ENCODE results near the gene TLR3.
"Not testable (repeated sequence)": the region's sequence is repeated elsewhere in the genome, so short reads cannot be mapped to it uniquely, and the experiment has no call there.

Gene TLR3

GRCh38 chr4:186050135-186050534 is 18.8 kb upstream of the TLR3 start:
- not testable (repeated sequence) for DNase-seq (ENCODE audit: low read depth)

GRCh38 chr4:186051096-186051495 is 17.9 kb upstream of the TLR3 start:
- DNase-seq (ENCODE audit: low read depth) = no peak

GRCh38 chr4:186058253-186058979 is 10.5 kb upstream of the TLR3 start:
- no peak for DNase-seq (ENCODE audit: low read depth)

- no peak for DNase-seq (ENCODE audit: low read depth)
Measured at GRCh38 chr4:186058980-186059316, 10.0 kb upstream of the TLR3 start.

DNA sequence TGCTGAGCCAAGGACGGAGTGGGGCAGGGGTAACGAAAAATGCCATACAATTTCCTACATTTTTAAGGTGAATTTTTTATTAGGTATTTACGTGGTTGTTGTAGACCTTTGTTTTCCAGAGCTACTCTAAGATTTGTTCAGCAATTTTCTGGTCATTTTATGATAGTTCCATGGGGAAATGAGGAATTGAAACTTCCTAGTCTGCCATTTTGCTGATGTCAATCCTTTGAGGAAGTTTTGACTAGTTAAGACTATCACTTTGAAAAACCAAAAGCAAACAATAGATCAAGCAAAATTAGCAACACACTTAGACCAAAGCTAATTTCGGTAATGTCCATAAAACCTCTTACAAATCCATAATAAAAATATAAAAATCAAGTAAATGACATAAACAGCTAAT is 7.0 kb upstream of the TLR3 start:
- no peak for DNase-seq (ENCODE audit: low read depth)

- peak; percentile 65 for DNase-seq (ENCODE audit: low read depth)
Measured at GRCh38 chr4:186067757-186068385, 1.1 kb upstream of the TLR3 start.

DNA sequence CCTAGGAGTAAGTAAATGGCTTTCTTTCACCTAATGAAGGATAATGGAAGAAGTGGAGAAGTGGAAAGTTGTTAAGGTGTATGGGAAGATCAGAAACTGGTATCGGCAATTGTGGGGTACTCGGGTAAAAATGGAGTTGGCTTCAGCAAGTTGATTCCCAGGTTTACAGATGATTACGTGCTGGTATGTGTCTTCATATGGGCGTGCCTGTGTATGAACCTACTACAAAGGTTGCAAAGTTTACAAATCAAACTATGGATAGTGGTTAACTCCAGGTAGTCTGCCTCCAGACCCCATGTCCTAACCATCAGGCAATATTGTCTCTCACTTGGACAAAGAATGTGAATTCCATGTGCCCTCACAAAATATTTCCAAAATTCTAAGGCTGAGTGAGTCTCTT is 773 bp downstream of the TLR3 start:
- no peak for DNase-seq (ENCODE audit: low read depth)

- DNase-seq (ENCODE audit: low read depth) = no peak
Measured at GRCh38 chr4:186072516-186072915, 3.6 kb downstream of the TLR3 start.

GRCh38 chr4:186074189-186074588 is 5.2 kb downstream of the TLR3 start:
- no peak for DNase-seq (ENCODE audit: low read depth)

DNA sequence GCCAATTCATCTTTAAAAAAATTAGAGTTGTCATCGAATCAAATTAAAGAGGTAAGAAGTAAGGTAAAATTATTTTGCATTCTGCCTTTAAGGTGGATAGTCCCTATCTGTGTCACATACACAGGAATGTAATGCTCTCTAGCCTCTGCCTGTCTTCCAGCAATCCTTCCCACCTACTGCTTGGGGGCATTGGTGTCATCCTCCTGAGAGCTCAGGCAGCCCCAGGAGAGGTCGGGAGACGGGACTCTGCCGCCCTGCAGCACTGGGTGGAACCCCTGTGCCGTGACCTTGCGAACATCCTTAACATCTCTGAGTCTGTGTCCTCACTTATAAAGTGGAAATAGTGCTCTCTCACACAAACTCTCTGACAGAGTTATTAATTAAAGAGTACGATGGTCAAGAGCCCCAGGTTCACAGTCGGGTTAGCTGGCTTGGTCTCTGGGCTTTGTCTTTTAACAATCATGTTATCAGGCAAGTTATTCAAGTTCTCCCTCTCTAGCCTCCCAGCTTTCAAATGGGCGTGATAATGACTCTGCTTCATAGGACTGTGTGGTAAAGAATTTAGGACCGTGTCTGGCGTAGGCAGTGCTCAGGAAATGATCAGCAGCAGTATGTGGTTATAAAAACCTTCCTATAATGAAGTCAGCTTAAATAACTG is 10.2 kb downstream of the TLR3 start:
- no peak for DNase-seq (ENCODE audit: low read depth)

DNA sequence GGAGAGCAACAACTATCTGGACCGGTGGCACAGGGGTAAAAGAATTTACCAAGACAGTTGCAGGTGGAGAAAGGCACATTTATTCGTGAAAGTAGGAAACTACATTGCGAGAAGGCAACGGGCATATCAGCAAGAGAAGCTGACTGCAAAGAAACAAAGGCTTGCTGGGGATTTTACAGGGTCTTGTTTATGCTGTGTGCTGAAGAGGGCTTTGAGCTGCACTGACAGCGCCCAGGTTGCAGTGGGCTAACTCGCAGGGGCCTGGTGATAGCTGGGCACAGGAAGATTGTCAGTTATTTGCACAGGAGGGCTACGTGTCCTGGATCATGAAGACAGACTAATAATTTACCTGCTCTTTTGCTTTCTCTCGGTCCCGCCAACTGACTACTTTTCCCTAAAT is 10.7 kb downstream of the TLR3 start:
- no peak for DNase-seq (ENCODE audit: low read depth)

GRCh38 chr4:186081202-186081807 is 12.3 kb downstream of the TLR3 start:
- DNase-seq (ENCODE audit: low read depth) = no peak

DNA sequence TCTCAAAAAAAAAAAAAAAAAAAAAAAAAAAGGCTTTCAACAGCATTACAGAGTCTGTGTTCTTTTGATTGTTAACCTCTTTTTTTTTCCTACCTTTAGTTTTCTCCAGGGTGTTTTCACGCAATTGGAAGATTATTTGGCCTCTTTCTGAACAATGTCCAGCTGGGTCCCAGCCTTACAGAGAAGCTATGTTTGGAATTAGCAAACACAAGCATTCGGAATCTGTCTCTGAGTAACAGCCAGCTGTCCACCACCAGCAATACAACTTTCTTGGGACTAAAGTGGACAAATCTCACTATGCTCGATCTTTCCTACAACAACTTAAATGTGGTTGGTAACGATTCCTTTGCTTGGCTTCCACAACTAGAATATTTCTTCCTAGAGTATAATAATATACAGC is 13.3 kb downstream of the TLR3 start:
- DNase-seq (ENCODE audit: low read depth) = no peak

DNA sequence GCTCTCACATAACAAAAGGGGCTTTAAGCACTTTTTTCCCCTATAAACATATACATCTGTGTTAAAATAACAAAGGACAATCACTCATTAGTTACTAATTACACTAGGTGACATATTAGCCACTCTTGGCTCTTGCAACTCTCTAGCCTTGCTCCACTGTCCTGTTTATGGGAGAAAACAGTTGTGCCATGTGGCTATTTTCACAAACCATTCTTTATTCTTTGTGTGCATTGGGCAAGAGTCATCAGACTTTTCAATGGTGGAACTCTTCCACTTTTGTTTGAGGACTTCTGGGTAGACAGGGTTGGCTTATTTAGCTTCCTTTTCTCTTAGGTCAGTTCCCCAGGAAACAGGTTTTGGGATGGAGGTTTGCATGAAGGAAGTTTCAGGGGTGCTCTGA is 19.6 kb downstream of the TLR3 start:
- no peak for DNase-seq (ENCODE audit: low read depth)

GRCh38 chr4:186092296-186092695 is 23.3 kb downstream of the TLR3 start:
- DNase-seq (ENCODE audit: low read depth) = no peak

DNA sequence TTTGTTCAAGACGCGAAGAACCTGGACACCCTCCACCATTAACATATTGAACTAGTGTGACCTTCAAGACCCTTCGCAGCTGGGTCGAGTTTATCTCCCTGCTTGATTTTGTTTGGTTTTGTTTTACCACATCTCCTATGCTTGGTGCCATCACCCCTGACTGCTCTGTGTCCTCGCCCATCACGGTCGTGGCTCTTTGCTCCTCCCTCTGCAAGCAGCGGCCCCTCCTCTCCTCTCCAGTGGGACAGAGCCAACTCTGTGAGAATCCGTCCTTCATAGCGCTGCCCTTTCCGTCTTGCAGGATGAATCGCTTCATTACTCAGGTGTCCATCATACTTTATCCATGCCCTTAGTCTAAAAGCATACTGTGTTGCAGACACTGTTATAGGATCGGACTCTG is 26.4 kb downstream of the TLR3 start:
- no peak for DNase-seq (ENCODE audit: low read depth)

GRCh38 chr4:186096681-186097165 is 27.8 kb downstream of the TLR3 start:
- DNase-seq (ENCODE audit: low read depth) = no peak

DNA sequence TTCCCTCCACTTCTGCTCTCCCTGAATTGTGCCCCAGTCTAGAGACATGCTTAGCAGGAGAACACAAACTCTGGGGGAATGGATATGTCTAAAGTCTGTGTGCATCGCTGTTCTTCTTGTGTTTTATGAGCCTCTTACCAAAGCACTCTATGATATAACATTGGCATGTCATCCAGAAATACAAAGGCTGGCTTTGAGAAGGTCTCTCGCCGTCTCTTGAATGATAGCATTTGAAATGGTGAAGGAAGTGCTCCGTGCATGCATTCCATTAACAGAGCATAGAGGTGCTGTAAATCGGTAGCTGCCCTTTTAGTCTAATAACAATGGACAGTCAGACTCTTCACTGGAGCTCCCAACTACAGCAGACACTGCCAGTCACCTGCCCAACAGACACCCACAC is 28.4 kb downstream of the TLR3 start:
- no peak for DNase-seq (ENCODE audit: low read depth)

DNA sequence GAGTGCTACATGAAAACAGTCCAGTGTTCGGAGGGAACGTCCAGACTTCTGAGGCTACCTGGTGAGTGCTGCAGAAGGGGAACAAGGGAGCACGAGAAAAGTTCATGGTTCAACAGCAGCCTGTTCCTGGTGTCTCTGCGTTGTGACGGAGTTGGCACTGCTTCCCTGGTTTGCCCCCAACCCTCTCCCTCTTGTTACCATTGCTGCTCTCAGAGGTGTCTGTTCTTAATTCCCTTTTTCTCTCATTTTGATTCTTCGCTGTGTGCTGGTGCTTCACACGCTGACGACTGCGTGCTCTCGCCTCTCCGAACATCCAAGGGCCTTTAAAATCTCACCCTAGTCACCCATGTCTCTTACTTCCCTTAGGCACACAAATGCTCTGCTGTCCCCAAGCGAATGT is 34.0 kb downstream of the TLR3 start:
- no peak for DNase-seq (ENCODE audit: low read depth)

DNA sequence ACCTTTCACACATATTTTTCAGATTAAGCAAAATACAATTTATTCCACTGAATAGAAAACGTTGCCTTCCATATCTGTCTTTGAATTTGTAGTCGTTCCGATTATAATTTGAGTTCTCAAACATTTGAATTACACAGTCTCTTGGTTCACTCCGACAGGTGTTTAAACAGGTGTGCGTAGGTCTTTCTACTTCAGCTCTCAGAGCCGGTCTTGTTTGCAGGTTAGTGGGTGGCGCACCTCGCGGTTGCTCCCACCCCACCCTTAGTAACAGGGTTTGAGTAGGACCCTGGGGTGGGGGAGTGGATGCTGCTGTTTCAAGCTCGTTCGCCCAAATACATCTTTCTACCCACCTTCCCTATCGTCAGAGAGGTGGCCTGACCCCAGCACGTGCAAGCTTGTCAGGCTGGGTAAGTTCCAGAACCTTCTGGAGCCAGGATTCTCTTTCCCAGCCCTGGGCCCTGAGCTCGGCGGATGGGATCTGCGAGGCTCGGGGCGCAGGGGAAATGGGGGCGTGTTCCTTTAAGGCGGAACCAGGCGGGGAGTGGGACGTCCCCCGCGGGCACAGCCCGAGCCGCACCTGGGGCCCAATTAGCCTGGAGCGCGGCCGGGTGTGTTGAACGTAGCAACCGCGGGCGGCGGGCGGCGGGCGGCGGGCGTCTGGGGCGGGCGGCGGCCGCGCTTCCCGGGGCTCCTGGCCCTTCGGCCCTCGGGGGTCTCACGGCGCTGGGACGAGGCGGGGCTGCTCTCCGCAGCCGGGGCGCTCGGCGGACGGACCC is 35.3 kb downstream of the TLR3 start, which contains the start of gene FAM149A:
Gene FAM149A (plus strand): TSS at position 591 of the 776 bp plus-strand sequence.
- DNase-seq (ENCODE audit: low read depth) = no peak

DNA sequence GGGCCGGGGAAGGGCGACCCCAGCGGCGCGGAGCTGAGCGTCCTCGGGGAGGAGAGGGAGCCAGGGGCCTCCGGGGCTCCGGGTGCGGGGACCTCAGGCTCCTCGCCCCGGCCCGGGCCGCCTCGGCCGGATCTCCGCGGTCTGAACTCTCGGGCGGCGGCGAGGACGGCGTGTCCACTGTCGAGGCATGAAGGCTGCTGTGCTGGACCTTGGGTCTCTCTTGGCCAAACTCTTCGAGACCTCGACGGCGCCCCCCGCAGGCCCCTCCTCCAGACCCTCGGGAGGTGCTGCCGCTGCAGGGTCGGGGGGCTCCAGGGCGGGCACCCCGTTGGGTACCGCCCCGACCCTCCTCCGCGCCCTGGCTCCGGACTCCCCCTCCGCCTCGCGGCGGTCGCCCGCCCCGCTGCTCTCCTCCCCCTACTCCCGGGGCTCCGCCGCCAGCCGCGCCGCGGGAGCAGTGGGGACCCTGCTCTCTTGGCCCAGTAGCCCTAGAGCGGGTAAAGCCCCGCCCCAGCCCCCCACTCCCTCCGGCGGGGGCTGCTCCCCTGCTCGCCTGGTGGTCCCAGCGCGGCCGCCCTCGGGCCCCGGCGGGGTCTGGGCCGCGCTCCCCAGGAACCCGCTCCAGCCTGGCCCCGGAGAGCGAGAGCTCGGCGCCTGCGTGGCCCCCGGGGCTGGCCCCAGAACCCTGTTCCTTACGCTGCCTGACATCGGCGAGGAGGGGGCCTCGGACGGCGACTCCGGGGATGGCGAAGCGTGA is 36.1 kb downstream of the TLR3 start:
- DNase-seq (ENCODE audit: low read depth) = no peak
